LoVo (cell line): ENCODE measurements around the gene RRAGC.

ENCODE experiments used
- DNase-seq: peaks from one replicate; pipeline ENCODE4 v3.0.0-alpha.2; 2016; ENCODE audit warnings: low spot score

Gene RRAGC

GRCh38 chr1:38859561-38860453 lies at the start of gene RRAGC:
Gene RRAGC (minus strand): TSS chr1:38859772. CDS start chr1:38859646, 126 bp downstream.
- DNase-seq, result peak; percentile 97

- no peak for DNase-seq
Observed at GRCh38 chr1:38908821-38909220, 49.2 kb upstream of the RRAGC start.

GRCh38 chr1:38905985-38906384 lies 46.4 kb upstream of the RRAGC start:
- no peak for DNase-seq

- no peak for DNase-seq
Observed at GRCh38 chr1:38899560-38899959, 40.0 kb upstream of the RRAGC start.

- no peak for DNase-seq
Observed at GRCh38 chr1:38898653-38899230, 39.2 kb upstream of the RRAGC start.

GRCh38 chr1:38896169-38896568 lies 36.6 kb upstream of the RRAGC start:
- no peak for DNase-seq

- no peak for DNase-seq
Observed at GRCh38 chr1:38892976-38893375, 33.4 kb upstream of the RRAGC start.

- no peak for DNase-seq
Observed at GRCh38 chr1:38891753-38892152, 32.2 kb upstream of the RRAGC start.

GRCh38 chr1:38889589-38889988 lies 30.0 kb upstream of the RRAGC start:
- DNase-seq, result no peak

- no peak for DNase-seq
Observed at GRCh38 chr1:38888423-38889333, 29.1 kb upstream of the RRAGC start.

GRCh38 chr1:38885092-38885491 lies 25.5 kb upstream of the RRAGC start:
- DNase-seq, result no peak

- no peak for DNase-seq
Observed at GRCh38 chr1:38881487-38881886, 21.9 kb upstream of the RRAGC start, which contains the start of gene GJA9. Gene GJA9 (minus strand): TSS chr1:38881587. CDS start chr1:38876098, 5,489 bp downstream.

GRCh38 chr1:38875811-38876210 lies 16.2 kb upstream of the RRAGC start:
- DNase-seq, result no peak

- peak; percentile 97 for DNase-seq
Observed at GRCh38 chr1:38873027-38873969, 13.7 kb upstream of the RRAGC start, which contains the start of gene MYCBP. Gene MYCBP (minus strand): TSS chr1:38873348. CDS start chr1:38873305, 43 bp downstream.

- no peak for DNase-seq
Observed at GRCh38 chr1:38872401-38873026, 12.9 kb upstream of the RRAGC start.

- DNase-seq, result no peak
Observed at GRCh38 chr1:38870996-38871395, 11.4 kb upstream of the RRAGC start.

- DNase-seq, result no peak
Observed at GRCh38 chr1:38867208-38867607, 7.6 kb upstream of the RRAGC start.

- no peak for DNase-seq
Observed at GRCh38 chr1:38865112-38865715, 5.6 kb upstream of the RRAGC start.

GRCh38 chr1:38860454-38860795 lies 853 bp upstream of the RRAGC start:
- DNase-seq, result no peak

- DNase-seq, result peak; percentile 45
Observed at GRCh38 chr1:38858833-38859560, 575 bp downstream of the RRAGC start.
